ENCODE data around the gene PLS1.

Gene PLS1

DNA sequence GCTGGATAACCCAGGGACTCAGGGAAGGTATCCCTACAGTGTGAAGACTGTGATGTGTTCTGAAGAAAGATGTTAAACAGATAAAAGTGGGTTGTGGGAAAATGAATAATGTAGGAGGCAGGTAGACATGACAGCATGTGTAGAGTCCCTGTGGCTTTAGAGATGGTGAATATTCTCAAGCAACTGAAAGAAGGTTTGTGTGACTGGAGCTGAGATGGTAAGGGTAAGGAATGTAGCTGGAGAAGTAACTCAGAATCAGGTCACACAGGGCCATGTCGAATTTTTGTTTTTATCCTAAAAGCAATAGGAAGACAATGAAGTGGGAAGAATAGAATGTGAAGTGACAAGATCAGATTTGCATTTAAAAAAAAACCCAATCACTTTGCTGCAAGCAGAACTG is 73.9 kb downstream of the PLS1 start:
- TF ChIP-seq, protein P1, sequence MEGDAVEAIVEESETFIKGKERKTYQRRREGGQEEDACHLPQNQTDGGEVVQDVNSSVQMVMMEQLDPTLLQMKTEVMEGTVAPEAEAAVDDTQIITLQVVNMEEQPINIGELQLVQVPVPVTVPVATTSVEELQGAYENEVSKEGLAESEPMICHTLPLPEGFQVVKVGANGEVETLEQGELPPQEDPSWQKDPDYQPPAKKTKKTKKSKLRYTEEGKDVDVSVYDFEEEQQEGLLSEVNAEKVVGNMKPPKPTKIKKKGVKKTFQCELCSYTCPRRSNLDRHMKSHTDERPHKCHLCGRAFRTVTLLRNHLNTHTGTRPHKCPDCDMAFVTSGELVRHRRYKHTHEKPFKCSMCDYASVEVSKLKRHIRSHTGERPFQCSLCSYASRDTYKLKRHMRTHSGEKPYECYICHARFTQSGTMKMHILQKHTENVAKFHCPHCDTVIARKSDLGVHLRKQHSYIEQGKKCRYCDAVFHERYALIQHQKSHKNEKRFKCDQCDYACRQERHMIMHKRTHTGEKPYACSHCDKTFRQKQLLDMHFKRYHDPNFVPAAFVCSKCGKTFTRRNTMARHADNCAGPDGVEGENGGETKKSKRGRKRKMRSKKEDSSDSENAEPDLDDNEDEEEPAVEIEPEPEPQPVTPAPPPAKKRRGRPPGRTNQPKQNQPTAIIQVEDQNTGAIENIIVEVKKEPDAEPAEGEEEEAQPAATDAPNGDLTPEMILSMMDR (conservative IDR thresholded peaks at IDR 0.05; ENCODE audit: control insufficient read depth, insufficient read depth, low read depth, low read length) = no peak
- no peak for DNase-seq (ENCODE audit: low read depth)
- H3K4me3 ChIP-seq (ENCODE audit: control insufficient read depth, low read depth, low read length) = no peak overlapping the region

DNA sequence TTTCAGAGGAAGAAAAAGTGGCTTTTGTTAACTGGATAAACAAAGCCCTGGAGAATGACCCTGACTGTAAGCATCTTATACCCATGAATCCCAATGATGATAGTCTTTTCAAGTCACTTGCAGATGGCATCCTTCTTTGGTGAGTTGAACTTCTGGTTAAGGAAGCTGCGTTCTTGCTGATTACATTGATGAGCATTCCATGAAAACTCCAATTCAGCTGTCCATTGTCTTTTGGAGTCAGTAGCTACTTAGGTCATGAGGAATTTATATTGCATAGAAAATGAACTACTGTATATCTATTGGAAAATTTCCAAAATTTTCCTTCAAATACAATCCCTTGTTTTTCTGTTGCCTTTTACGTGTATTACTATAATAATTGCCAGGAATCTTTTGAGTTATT is 80.0 kb downstream of the PLS1 start:
- no peak overlapping the region for H3K4me3 ChIP-seq (ENCODE audit: control insufficient read depth, low read depth, low read length)
- no peak for DNase-seq (ENCODE audit: low read depth)
- TF ChIP-seq, protein P1 (conservative IDR thresholded peaks at IDR 0.05; ENCODE audit: control insufficient read depth, insufficient read depth, low read depth, low read length) = no peak

GRCh38 chr3:142680710-142681109 is 84.5 kb downstream of the PLS1 start:
- no peak overlapping the region for H3K4me3 ChIP-seq (ENCODE audit: control insufficient read depth, low read depth, low read length)
- DNase-seq (ENCODE audit: low read depth) = no peak
- TF ChIP-seq, protein P1 (conservative IDR thresholded peaks at IDR 0.05; ENCODE audit: control insufficient read depth, insufficient read depth, low read depth, low read length) = no peak

DNA sequence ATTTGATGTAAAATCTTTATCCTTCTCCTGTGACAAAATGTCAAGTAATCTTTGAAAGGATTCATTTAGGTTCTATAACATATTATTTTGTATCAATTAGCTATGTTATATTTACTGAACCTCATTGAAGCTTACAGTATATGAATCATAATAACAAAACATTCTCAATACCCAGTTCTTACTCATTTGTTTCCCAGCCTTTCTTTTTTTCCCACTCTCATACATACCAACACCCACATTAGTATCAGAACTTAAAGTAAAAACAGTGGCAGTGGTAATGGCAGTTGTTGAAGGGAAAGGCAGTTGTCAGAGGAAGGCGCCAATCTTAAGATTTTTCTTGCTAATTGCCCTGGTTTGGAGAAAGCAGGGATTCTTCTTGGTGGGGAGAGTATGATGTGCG is 94.4 kb downstream of the PLS1 start:
- H3K4me3 ChIP-seq (ENCODE audit: control insufficient read depth, low read depth, low read length) = no peak overlapping the region
- TF ChIP-seq, protein P1 (conservative IDR thresholded peaks at IDR 0.05; ENCODE audit: control insufficient read depth, insufficient read depth, low read depth, low read length) = no peak
- no peak for DNase-seq (ENCODE audit: low read depth)

- DNase-seq (ENCODE audit: low read depth) = no peak
- TF ChIP-seq, protein P1 (conservative IDR thresholded peaks at IDR 0.05; ENCODE audit: control insufficient read depth, insufficient read depth, low read depth, low read length) = no peak
- no peak overlapping the region for H3K4me3 ChIP-seq (ENCODE audit: control insufficient read depth, low read depth, low read length)
Measured at GRCh38 chr3:142691527-142691926, 95.3 kb downstream of the PLS1 start.

DNA sequence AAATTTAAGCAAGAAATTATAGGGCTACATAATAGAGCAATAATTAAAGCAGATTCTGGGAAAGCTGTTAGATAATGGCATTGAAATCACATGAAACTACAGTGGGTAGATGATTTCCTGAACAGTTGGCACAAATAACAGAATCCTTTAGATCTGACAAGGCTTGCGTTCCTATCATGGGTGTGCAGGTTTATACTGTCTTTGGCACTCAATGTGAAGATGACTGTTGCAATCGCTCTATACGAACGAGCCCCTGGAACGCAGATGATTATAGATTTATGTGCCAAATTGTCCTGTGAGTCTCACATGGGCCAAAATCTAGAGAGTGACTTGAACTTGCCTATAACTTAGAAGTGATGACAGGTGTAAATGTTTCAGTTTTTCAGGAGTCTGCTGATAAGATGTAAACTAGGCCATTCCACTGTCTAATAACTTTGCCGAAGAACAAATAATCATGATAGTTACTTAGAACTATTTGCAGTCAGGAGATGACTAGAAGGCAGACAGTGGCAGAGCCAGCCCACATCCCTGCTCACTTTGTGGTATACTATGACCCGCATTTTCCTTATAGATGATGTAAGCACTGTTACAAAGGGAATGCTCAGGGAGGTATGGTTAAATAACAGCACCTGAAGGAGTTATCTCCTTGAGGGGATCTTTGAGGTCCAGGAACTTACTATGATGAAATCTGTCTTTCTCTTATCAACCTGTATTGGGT is 97.1 kb downstream of the PLS1 start:
- TF ChIP-seq, protein P1 (conservative IDR thresholded peaks at IDR 0.05; ENCODE audit: control insufficient read depth, insufficient read depth, low read depth, low read length) = no peak
- DNase-seq (ENCODE audit: low read depth) = no peak
- no peak overlapping the region for H3K4me3 ChIP-seq (ENCODE audit: control insufficient read depth, low read depth, low read length)
